MCF 10A (cell line): Measurements from ENCODE around the gene ASCC1. TPM values are rescaled to one million over a fixed set of nuclear protein-coding genes. Genes with fewer than 3 reads are reported as not detected.

Source experiments
- BruUV-seq: library from RNA; stranded (reverse); fragments of 400-500 nt; replicated peaks from 2 replicates; lab custom pipeline; 2021; lab: Mats Ljungman, UMichigan
- CTCF ChIA-PET: fragments of 300-600 bp; sonication (Branson Sonifier 250); formaldehyde crosslinking; extraction: SDS; loops from one replicate; lab custom pipeline; 2021; ENCODE audit warnings: antibody characterized with exemption, inconsistent platforms; lab: Yijun Ruan, JAX
- POLR2A ChIA-PET: fragments of 300-600, 350-650 bp; sonication (Branson Sonifier 250); formaldehyde crosslinking; extraction: SDS; loops from one replicate; lab custom pipeline; 2020; ENCODE audit warnings: antibody characterized with exemption, inconsistent platforms; lab: Yijun Ruan, JAX
- DNase-seq: peaks from one replicate; pipeline ENCODE4 v3.0.0-alpha.2; 2018; ENCODE audit not compliant: unreplicated experiment
- H3K27ac Mint-ChIP-seq: one replicate; pipeline ENCODE4 v1.8.0; 2022; ENCODE audit warnings: mild to moderate bottlenecking, low read depth, mixed read lengths; ENCODE audit not compliant: unreplicated experiment
- H3K27me3 Mint-ChIP-seq: one replicate; pipeline ENCODE4 v1.8.0; 2022; ENCODE audit warnings: mixed read lengths; ENCODE audit not compliant: insufficient read depth, unreplicated experiment
- H3K36me3 Mint-ChIP-seq: one replicate; pipeline ENCODE4 v1.8.0; 2022; ENCODE audit warnings: mild to moderate bottlenecking, moderate library complexity, mixed read lengths; ENCODE audit not compliant: insufficient read depth, unreplicated experiment
- H3K4me1 Mint-ChIP-seq: one replicate; pipeline ENCODE4 v1.8.0; 2022; ENCODE audit warnings: mixed read lengths; ENCODE audit not compliant: insufficient read depth, unreplicated experiment
- H3K4me3 Mint-ChIP-seq: one replicate; pipeline ENCODE4 v1.8.0; 2022; ENCODE audit warnings: mild to moderate bottlenecking, moderate library complexity, mixed read lengths; ENCODE audit not compliant: unreplicated experiment
- H3K9me3 Mint-ChIP-seq: one replicate; pipeline ENCODE4 v1.8.0; 2022; ENCODE audit warnings: mixed read lengths; ENCODE audit not compliant: unreplicated experiment
- CTCF ChIP-seq: fragments of 200-600 bp; IDR thresholded peaks from one replicate; pipeline ENCODE4 v1.8.0; 2022; ENCODE audit warnings: antibody characterized with exemption, mild to moderate bottlenecking; ENCODE audit not compliant: unreplicated experiment
- intact Hi-C: fragments of 100-400 bp; cut with micrococcal nuclease; formaldehyde crosslinking; loops from 2 replicates; pipeline ENCODE4 v1.14.1; 2022
- total RNA-seq: library from RNA; stranded (reverse); gene quantifications from 2 replicates; pipeline ENCODE4 v1.2.3, GENCODE V29; 2022

The ASCC1 gene
- total RNA-seq, 1 experiment from 2014 or later = 26.3 TPM

- Mint-ChIP-seq H3K36me3 (peaks cover 20% of the 10 kb centered on the region), H3K27ac (no peak overlapping the region), H3K4me3 (no peak overlapping the region), H3K27me3 (no peaks in the 10 kb centered on the region), H3K9me3 (no peaks in the 10 kb centered on the region), H3K4me1 (peaks cover 5% of the 10 kb centered on the region)
- CTCF ChIA-PET = interaction anchor here (0.6 to 0.8 kb wide), 2 partner anchors 16 to 195 kb away, joined by 3 read pairs; no protein-coding TSS in a partner anchor
- BruUV-seq = no TSS peak
- intact Hi-C loops = no loop called here
- POLR2A ChIA-PET = interaction anchor here (0.6 kb wide), 1 partner anchor 426 kb away, joined by 5 read pairs; no protein-coding TSS in a partner anchor
- no peak for TF ChIP-seq CTCF
- DNase-seq = no peak
These were observed 123.7 kb downstream of the ASCC1 start for GRCh38 chr10:72092171-72092924.

GRCh38 chr10:72090326-72090725 is 125.8 kb downstream of the ASCC1 start:
- H3K27me3 Mint-ChIP-seq = no peaks in the 10 kb centered on the region
- no peak for TF ChIP-seq CTCF

GRCh38 chr10:72089618-72090017 is 126.5 kb downstream of the ASCC1 start:
- POLR2A ChIA-PET = interaction anchor here (0.7 kb wide), 1 partner anchor 11 kb away, joined by 3 read pairs; no protein-coding TSS in a partner anchor
- no peak for DNase-seq
- intact Hi-C loops = no loop called here
- no peaks in the 10 kb centered on the region for H3K4me1 Mint-ChIP-seq
- no peak overlapping the region for H3K4me3 Mint-ChIP-seq
- no peaks in the 10 kb centered on the region for H3K9me3 Mint-ChIP-seq
- no peak for TF ChIP-seq CTCF
- no TSS peak for BruUV-seq
- H3K36me3 Mint-ChIP-seq = no peaks in the 10 kb centered on the region
- CTCF ChIA-PET = no interaction called here
- no peak overlapping the region for H3K27ac Mint-ChIP-seq
- H3K27me3 Mint-ChIP-seq = no peaks in the 10 kb centered on the region

More at GRCh38 chr10:72090326-72090725, 125.8 kb downstream of the ASCC1 start:
- peaks cover 4% of the 10 kb centered on the region for H3K36me3 Mint-ChIP-seq
- no peak overlapping the region for H3K27ac Mint-ChIP-seq
- ChIA-PET CTCF (interaction anchor here (0.7 kb wide), 3 partner anchors 25 to 245 kb away, joined by 3 to 5 read pairs (median 3); no protein-coding TSS in a partner anchor), POLR2A (interaction anchor here (0.6 to 0.7 kb wide), 2 partner anchors 12 to 14 kb away, joined by 3 read pairs; no protein-coding TSS in a partner anchor)
- H3K9me3 Mint-ChIP-seq = no peaks in the 10 kb centered on the region
- no peak overlapping the region for H3K4me3 Mint-ChIP-seq
- BruUV-seq = no TSS peak
- no peak for DNase-seq
- no peaks in the 10 kb centered on the region for H3K4me1 Mint-ChIP-seq
- intact Hi-C loops = no loop called here

- ChIA-PET CTCF (interaction anchor here (0.6 kb wide), 1 partner anchor 199 kb away, joined by 3 read pairs; no protein-coding TSS in a partner anchor), POLR2A (no interaction called here)
- Mint-ChIP-seq H3K4me3 (no peak overlapping the region), H3K27ac (no peak overlapping the region), H3K27me3 (no peaks in the 10 kb centered on the region), H3K36me3 (no peaks in the 10 kb centered on the region), H3K9me3 (no peaks in the 10 kb centered on the region), H3K4me1 (no peaks in the 10 kb centered on the region)
- no peak for DNase-seq
- no peak for TF ChIP-seq CTCF
- intact Hi-C loops = no loop called here
- no TSS peak for BruUV-seq
These were observed 127.0 kb downstream of the ASCC1 start for GRCh38 chr10:72088889-72089575.
